Stimulated activated CD4-positive, alpha-beta T cell treated with anti-CD3 and anti-CD28 coated beads, Interleukin-15, amount 100 ng/mL, for 1 hour (primary cell): Measurements from ENCODE around the gene PDE4D.
"Not testable (repeated sequence)": the region's sequence is repeated elsewhere in the genome, so short reads cannot be mapped to it uniquely, and the experiment has no call there.

ENCODE experiments used
- DNase-seq, 2 donors: peaks; one replicate each; pipeline ENCODE4 v3.0.0-alpha.2; 2020; ENCODE audit warnings: low read depth in 1 of 2, low spot score in 1 of 2

PDE4D gene

DNA sequence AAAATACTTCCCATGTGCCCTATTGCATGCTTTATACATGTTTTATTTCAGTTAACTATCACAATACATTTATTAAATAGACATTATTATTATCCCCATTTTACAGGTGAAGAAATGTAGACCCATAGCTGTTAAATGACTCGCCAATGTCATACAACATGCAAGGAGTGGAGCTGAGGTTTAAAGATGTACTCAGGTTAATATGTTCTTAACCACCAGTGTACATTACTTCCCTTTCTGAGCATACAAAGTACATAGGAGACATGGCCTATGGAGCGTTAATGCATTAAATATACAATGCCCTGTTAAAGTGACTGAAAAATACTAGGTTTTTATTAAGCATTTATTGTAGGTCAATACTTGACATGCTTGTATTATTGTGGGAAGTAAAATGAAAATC lies 407.0 kb downstream of the PDE4D start:
- no peak for DNase-seq

DNA sequence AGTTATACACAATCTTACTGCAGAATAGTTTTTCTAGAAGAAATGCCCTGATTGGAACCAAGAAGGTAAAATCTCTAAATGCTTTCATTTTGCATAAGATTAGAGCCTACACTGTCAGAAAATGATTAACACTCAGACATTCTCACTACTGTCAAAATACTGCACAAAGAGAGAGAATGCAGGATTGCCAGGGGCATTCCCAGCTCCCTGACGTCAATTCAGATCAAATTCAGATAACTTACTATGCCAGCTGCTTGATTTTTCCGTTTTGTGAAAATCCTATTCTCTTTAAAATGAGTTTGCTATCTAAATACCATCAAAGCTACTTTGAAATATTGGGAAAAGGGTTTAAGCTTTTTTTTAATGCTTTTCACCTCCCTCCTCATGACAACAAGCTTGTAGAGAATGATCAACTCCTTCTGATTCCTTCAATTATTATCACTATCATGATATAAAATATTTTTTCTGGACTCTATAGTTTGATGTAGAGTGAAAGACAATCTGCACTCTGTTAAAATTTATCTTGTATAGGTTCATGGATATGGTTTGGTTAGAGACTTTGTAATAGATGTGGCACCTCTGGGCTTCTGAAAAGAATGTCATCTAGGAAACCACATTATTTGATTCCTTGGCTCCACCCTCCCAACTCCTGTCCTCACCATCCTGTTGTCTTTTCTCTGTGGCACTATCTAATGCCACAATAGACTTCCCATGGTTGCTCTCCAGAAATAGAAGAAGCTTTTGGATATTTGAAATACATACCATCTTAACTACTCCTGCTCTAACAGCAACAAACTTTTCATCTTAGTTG lies 407.7 kb downstream of the PDE4D start:
- no peak for DNase-seq

DNA sequence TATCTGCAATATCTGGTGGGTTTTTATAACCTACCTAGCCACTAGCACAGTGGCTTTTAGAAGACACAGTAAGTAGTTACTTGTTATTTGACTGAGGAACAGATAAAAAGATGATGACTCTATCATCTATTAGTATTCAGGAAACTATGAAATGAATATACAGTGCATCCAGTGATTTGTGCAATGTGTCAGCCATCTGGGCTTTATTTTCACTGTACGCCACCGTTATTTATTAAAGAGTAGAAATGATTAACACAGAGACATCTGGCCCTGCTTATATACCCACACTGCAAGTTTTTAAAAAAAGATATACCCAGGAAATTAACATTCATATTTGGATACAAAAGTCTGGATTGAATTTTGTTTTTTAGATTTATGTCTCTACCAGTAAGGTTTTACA lies 408.4 kb downstream of the PDE4D start:
- no peak for DNase-seq

DNA sequence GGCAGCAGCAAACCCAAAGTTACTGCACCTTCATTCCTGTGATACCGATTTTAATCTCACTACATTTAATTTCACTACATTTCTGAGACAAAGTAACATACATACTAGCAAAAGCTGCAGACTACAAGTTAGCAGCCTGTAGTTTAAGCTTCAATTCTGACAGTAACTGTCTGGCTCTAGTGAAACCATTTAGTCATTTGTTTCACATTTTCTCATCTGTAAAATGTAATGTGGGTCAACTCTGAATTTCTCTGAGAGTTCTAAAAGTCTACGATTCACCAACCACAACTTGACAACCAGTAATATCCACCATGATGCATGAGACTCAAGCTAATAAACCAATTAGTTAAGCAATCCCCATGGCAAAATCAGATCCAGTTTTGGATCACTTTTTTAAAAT lies 408.9 kb downstream of the PDE4D start:
- no peak for DNase-seq

DNA sequence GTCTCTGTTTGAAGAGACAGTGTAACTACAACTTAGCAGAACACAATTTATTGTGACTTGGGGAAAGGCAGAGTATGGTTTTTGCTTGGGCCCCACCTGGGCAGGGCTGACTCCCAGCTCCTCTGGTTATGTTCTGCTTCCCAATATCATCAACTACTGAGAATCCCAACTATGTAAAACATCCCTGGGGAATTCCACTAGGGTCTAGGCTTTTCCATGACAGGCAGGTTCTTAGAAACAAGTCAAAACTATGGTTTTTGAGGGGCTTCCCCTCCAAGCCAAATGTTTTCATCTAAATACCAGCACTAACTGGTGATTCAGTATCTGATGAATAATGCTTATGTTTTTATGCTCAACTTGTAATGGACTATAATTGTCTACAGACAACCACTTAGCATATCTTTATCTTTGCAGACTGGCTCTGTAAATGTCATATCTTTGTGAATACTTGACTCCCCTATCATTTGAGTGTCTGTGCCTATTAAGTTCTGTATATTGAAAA lies 409.5 kb downstream of the PDE4D start:
- no peak for DNase-seq

DNA sequence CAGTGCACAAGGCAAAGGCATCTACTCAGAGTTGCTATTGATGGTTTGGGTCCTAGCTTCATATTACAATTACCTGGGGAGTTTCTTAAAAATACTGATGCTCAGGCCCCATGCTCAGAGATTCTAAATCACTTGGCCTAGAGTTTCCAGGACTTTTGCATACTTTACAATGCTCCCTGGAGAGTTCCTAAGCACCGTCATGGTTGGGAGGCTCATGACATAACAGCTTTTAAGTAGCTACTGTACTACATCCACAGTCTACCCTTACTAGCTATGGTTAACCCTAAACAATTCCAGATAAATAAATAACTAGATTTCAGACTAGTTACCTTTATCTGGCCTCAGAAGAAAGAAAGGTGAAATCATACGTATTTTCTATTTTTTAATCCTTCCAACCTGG lies 414.4 kb downstream of the PDE4D start:
- DNase-seq, result no peak

DNA sequence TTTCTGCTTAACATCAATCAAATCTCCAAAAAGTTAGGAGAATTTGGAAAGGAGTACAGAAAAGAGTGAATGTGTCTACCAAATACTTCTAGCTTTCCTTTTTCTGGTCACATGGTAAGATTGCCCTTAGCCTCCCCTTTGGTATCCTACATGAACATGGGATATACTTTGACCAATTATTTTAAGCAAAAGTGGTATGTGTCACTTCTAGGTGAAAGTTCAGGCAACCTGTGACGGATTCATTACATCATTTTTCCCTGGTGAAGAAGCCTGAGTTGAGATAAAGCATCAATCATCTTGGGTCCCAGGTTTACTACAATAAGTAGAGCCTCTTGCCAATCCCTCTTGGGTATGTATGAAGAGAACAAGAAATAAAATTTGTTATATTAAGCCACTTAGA lies 419.2 kb downstream of the PDE4D start:
- no peak for DNase-seq

DNA sequence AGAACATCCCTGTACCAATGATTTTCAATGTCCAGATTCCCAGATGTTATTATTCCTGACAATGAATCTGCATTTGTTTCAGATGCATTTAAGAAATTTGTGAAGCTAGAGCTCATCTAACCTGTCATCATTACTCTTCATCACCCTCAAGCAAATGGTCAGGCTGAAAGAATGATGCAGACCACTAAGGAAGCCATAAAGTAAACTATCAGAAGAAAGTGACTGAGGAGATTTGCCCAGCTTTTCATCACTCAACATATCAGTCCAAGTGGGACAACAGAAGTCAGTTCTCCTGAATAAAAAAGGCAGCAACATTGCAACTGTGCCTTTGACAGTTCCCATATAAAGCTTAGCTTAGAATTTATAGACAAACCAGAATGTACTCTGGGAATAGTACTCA lies 419.9 kb downstream of the PDE4D start:
- DNase-seq, result no peak

DNA sequence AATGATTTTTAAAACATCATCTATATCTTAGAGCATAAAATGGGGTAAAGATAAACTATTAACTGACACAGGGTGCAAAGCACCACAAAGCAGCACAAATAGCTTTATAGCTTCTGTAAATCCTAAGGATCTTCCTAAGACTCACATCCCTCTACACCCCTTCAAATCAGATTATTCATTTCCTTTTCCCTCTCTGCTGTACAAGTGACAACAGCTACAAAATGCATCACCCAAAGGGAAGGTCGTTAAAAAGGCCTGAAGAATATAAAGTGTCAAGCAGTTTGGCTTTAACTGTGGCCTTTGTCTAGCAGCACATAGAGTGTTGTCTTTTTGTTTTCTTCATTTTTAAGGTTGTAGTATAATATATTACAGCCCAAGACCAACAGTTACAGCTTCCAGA lies 422.1 kb downstream of the PDE4D start:
- no peak for DNase-seq

DNA sequence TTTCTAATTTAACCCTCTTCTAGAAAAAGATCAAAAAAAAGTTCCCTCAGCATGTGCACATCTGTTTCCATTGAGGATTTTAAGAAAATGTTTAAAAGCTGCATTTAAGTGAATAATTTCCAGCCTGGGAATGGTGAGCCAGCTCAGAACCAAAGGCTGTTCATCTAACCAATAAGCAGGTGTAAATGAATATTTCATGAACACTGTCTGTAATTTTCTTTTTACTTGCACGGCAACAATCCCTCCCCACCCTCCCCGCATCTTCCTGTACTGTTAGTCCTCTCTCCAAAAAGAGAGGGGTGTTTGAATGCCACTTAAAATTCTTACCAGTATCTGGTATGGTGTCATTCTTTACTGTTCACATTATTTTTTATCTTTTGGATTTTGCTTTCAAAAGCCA lies 425.6 kb downstream of the PDE4D start:
- DNase-seq, result no peak

DNA sequence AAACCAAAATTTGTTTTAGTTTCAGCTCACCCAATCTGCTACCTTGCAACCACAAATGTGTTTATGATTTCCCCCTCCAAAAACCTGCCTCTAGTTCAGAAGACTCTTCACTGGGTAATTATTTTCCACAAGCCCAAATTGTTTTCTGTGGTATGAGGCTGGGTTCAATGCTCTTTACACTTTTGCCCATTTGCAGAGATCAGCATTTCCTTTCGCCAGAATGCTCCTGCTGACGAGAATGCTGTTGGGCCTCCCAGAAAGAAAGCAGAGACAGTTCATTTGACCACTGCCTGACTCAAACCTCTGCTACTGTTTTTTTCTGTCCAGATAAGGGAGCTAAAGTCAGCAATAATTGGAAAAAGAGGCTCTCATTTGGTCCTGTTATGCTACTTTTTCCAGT lies 427.3 kb downstream of the PDE4D start:
- DNase-seq, result no peak

DNA sequence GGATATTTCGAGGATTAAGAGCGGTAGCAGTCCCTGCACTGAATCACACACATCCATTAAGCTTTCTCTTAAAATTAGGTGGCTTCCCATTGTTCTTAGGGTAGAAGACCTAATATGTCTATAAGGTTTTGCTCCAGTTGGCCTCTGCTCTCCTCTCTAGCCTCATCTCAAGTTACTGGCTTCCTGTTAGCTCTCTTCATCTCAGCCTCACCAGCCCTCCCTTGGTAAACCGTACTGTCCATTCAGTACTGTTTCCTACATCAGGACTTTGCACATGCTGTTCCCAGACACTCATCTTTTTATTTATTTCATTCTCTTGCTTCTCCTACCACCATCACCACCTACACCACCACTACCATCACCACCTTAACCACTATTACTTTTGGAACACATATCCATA lies 428.6 kb downstream of the PDE4D start:
- no peak for DNase-seq

DNA sequence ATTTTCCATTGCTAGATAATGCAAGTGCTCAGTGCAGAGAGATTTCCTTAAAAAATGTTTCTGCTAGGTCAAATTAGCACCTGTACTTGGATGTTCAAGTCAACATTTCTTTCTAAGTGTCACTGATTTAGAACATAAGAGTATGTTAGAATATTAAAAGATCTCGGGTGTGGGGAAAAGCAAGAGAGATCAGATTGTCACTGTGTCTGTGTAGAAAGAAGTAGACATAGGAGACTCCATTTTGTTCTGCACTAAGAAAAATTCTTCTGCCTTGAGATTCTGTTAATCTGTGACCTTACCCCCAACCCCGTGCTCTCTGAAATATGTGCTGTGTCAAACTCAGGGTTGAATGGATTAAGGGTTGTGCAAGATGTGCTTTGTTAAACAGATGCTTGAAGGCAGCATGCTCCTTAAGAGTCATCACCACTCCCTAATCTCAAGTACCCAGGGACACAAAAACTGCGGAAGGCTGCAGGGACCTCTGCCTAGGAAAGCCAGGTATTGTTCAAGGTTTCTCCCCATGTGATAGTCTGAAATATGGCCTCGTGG lies 429.8 kb downstream of the PDE4D start:
- not testable (repeated sequence) for DNase-seq

DNA sequence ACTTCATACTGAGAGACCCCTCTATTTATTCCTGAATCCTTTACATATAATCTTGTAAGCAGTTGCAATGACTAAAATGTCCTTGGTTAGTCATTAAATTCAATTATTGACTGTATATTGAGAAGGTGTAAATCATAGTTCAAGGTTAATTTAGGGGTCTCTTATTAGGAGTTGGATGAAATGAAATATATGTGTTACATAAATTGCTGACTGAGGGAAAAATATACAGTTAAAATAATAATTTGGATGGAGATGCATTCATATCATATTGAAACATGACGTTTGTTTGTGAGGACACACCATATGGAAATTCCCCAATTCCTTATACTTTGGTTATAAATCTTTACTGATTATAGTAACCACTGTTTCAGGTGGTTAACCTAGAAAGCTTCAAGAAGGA lies 430.6 kb downstream of the PDE4D start:
- DNase-seq, result no peak

DNA sequence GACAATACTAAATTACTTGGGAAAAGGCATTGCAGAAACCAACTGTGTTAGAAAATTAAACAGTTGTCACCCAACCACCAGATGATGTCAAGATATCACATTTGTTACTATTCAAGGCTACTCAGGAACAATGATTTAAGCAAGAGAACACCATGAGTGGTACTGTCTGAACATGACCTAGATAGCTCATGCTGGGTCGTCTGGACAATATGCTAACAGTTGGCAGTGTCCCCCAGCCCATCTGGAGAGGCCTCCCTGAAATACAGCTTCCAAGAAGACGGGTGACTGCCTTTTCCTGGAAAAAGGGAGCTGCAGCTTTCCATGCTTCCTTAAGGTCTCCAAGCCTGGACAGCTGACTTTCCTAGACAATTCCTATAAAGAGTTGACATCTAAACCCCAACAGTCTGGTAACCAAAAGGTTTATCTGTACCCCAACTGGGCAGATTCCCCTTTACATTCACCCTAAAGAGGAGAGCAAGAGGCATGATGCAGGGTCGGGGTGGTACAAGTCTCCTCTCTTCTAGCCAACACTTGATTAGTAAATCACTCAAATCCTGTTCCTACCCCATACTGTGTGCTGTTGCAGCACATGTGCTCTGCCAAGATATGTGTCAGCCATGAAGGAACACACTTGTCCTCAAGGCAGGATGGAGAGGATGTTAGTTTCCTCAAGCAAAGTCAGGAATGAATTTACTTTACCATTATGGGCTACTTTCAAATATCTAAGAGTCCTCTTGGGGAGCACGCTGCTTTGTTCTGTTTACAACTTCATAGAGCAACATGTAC lies 433.0 kb downstream of the PDE4D start:
- DNase-seq, result no peak

DNA sequence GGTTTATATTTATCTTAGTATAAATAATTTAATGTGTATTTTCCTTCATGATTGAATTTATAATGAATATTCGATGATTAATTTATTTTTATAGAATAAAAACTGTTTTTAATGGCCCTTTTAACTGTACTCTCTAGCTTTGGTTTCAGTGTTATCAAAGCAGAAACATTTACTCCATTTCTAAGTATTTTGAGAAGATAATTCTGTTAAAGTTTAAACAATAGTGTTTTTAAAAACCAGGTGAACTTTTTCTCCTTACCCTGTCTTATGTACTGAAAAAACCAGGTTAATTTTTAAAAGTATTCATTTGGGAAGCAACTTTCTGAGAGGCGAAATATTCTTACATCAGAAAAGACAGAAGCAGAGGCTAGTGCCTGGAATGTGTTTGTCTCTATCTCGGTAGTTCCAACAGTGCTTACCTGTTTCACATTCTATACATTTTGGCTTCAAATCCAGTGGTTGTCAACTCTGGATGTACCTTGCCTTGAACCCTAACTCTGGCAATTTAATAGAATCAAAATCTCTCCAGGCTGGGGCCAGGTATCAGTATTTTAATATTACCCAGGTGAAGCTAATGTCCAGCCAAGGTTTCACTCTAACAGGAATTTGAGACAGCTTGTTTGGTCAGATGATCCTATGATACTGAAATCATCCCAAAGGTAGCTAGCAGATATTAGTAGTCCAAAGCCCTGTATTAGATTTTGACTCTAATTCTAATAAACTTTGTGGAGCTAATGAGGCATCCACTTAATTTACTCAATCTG lies 434.4 kb downstream of the PDE4D start:
- no peak for DNase-seq

DNA sequence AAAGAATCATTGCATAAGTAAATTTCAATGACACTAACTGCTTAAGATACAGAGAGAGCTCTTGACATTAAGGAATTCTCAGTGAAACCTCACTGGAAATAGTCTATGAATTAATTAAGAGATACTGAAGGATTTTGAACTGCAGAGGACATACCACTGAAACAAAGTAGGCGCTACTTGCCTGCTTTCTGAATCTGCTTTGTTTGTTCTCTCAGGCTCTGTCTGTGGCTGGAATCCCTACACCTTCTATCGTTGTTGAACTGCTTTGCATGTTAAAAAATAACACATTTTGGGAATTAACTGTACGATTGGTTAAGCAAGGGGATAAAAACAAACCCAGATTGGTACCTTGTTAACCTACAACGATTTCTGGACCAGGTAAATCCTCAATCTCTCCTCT lies 435.2 kb downstream of the PDE4D start:
- DNase-seq, result no peak

DNA sequence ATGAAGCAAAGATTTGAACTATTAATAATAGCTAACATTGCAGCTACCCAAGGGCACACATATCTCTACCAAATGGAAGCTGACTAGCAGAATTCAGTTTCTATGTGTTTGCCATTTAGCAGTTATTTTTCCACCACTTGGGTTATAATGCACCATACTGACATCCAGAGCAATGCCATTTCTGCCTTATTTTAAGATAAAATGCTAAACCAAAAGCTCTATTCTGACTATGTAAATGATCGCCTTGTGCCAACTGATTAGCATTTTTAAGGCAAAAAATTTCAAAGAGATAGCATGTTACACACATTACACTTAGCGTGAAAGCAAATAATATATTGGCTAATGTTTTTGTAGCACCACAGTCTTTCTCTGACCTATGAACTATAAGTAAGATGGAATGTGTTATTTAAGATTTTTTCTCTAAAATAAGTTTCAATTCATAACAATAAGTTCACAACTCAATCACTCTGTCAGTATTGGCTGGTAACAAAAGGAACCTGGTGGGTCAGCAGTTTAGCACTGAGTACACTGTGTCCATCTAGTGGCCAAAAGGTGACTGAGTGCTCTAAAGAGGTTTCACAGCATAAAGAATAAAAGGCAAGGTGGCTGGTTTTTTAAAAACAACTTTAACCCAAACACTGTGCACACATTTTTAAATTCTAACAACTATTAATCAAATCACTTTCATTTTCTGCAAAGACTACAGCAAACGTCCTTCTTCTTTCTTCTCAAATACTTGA lies 443.5 kb downstream of the PDE4D start:
- no peak for DNase-seq

DNA sequence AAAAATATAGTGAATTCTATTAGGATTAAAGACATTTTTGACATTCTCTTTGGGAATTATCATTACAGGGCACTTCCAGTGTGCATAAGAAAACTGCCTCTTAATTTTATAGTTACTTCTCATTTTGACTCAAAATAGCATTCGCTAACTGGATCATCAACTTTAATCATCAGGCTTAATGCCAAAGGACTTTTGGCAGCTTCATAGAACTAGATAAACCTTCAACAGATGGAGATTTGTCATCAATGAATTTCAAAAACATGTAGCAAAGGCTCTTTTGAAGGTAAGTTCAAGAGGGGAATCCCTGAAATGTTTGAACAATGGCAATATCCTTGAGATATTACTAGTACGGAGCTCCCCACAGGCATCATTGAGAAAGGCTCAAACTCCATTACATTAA lies 447.2 kb downstream of the PDE4D start:
- no peak for DNase-seq

DNA sequence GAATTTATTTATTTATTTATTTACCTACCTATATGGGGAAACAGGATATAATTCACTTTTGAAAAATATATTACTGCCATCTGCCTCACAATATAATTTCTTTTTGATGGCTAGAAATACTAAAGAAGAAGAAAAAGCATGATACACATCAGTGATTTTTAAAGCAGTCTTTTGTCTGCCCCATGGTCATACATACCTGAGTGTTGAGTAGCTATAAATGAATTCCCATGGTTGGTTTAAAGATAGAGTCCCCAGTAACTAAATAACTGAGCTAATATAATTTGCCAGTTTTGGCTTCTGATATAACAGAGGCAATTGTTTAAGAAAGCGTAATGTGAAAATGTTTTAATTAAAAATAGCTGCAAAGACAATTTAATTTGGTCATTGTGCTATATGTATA lies 447.8 kb downstream of the PDE4D start:
- no peak for DNase-seq

DNA sequence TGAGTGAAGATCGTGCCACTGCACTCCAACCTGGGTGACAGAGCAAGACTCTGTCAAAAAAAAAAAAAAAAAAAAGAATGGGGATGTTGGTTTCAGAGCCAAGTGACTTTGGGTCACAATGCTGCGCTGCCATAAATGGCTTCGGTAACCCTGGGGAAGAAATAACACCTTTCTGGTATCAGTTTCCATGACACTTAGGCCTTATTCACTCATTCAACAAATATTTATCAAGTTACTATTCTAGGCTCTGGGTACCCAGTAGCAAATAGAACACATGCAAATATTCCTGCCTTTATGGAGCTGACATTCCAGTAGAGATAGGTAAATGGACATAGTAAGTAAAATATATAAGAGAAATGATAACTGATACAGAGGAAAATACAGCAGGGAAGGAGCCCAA lies 454.2 kb downstream of the PDE4D start:
- DNase-seq, result no peak
